ENCODE data around the gene UBE2E2. TPM values are rescaled to one million over a fixed set of nuclear protein-coding genes. Genes with fewer than 3 reads are reported as not detected.

The UBE2E2 gene
- polyA plus RNA-seq, 1 donor (not counting 4 experiments of a cell fraction or from before 2014, with no cell fraction given) = 63.2 TPM

DNA sequence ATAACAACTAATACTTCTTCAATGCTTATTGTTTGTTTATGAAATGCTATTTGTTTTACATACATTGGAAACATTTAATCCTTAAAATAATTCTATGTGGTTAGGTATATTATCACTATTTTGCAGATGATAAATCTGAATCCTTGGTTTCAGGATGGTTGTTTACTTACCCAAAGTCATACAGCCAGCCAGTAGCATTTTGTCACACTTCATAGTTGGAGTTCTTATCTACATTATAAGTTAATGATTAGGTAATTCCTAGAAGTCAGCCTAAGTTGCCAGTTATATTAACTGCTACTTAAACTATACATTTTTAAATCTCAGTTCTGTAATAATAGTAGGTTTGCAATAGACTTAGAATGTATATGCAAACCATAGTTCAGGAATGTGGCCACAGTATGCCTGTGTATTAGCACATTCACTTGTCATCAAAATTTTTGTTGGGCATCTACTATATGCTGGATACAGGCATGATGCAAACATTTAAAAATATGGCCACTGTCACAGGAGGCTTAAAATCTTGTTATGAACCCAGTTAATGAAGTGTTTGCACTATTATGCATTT, 187.9 kb downstream of the UBE2E2 start:
- TF ChIP-seq EZH2 (IDR thresholded peaks at IDR 0.05; ENCODE audit: low read length) = no peak
- TF ChIP-seq, protein P1, sequence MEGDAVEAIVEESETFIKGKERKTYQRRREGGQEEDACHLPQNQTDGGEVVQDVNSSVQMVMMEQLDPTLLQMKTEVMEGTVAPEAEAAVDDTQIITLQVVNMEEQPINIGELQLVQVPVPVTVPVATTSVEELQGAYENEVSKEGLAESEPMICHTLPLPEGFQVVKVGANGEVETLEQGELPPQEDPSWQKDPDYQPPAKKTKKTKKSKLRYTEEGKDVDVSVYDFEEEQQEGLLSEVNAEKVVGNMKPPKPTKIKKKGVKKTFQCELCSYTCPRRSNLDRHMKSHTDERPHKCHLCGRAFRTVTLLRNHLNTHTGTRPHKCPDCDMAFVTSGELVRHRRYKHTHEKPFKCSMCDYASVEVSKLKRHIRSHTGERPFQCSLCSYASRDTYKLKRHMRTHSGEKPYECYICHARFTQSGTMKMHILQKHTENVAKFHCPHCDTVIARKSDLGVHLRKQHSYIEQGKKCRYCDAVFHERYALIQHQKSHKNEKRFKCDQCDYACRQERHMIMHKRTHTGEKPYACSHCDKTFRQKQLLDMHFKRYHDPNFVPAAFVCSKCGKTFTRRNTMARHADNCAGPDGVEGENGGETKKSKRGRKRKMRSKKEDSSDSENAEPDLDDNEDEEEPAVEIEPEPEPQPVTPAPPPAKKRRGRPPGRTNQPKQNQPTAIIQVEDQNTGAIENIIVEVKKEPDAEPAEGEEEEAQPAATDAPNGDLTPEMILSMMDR (optimal IDR thresholded peaks at IDR 0.05 in 1 of 3, IDR thresholded peaks at IDR 0.05 in 1 of 3, conservative IDR thresholded peaks at IDR 0.05 in 1 of 3; ENCODE audit: extremely low read depth in 1 of 3, insufficient read depth in 2 of 3, low read length in 3 of 3) = no peak
- no peak overlapping the region for H3K4me2 ChIP-seq (ENCODE audit: control insufficient read depth, extremely low read depth, insufficient read depth, low read depth, low read length)
- no peaks in the 10 kb centered on the region for H3K27me3 ChIP-seq (ENCODE audit: control insufficient read depth, extremely low read depth, insufficient read depth, low read length)
- no peak overlapping the region for H3K9ac ChIP-seq (ENCODE audit: control insufficient read depth, extremely low read depth, insufficient read depth, low read length)
- H3K9me3 ChIP-seq (ENCODE audit: control insufficient read depth, low read depth, low read length) = no peaks in the 10 kb centered on the region
- FAIRE-seq (no peak), DNase-seq (ENCODE audit: low read depth, low spot score) (no peak)
- H3K27ac ChIP-seq (ENCODE audit: control insufficient read depth, insufficient read depth, low read length) = no peak overlapping the region
- H3K36me3 ChIP-seq (ENCODE audit: control insufficient read depth in 2 of 2, extremely low read depth in 1 of 2, insufficient read depth in 2 of 2, low read length in 2 of 2) = no peaks in the 10 kb centered on the region
- H4K20me1 ChIP-seq (ENCODE audit: control insufficient read depth, extremely low read depth, insufficient read depth, low read length) = no peaks in the 10 kb centered on the region
- H2AFZ ChIP-seq (ENCODE audit: control insufficient read depth, low read length) = no peak overlapping the region
- no peaks in the 10 kb centered on the region for H3K79me2 ChIP-seq (ENCODE audit: control insufficient read depth, insufficient read depth, low read length)
- no peak overlapping the region for H3K4me3 ChIP-seq (ENCODE audit: control insufficient read depth in 2 of 3, extremely low read depth in 1 of 3, insufficient read depth in 2 of 3, low read depth in 1 of 3, low read length in 3 of 3)
- no peaks in the 10 kb centered on the region for H3K4me1 ChIP-seq (ENCODE audit: control insufficient read depth, extremely low read depth, insufficient read depth, low read length)
- H3K9me1 ChIP-seq (ENCODE audit: control insufficient read depth, extremely low read depth, insufficient read depth, low read length) = no peaks in the 10 kb centered on the region
- dilution Hi-C loops (cut with MboI; ENCODE audit: extremely low pct_ligation_motif_present, low sequenced_read_pairs) = no loop called here

GRCh38 chr3:23395115-23395514, 192.0 kb downstream of the UBE2E2 start:
- Histone ChIP-seq H3K27ac (ENCODE audit: control insufficient read depth, insufficient read depth, low read length) (no peak overlapping the region), H3K79me2 (ENCODE audit: control insufficient read depth, insufficient read depth, low read length) (no peaks in the 10 kb centered on the region), H3K9me1 (ENCODE audit: control insufficient read depth, extremely low read depth, insufficient read depth, low read length) (no peaks in the 10 kb centered on the region), H3K4me3 (ENCODE audit: control insufficient read depth in 2 of 3, extremely low read depth in 1 of 3, insufficient read depth in 2 of 3, low read depth in 1 of 3, low read length in 3 of 3) (no peak overlapping the region), H3K9ac (ENCODE audit: control insufficient read depth, extremely low read depth, insufficient read depth, low read length) (no peak overlapping the region), H3K4me2 (ENCODE audit: control insufficient read depth, extremely low read depth, insufficient read depth, low read depth, low read length) (no peak overlapping the region), H4K20me1 (ENCODE audit: control insufficient read depth, extremely low read depth, insufficient read depth, low read length) (no peaks in the 10 kb centered on the region), H2AFZ (ENCODE audit: control insufficient read depth, low read length) (no peak overlapping the region), H3K4me1 (ENCODE audit: control insufficient read depth, extremely low read depth, insufficient read depth, low read length) (peaks cover 7% of the 10 kb centered on the region), H3K27me3 (ENCODE audit: control insufficient read depth, extremely low read depth, insufficient read depth, low read length) (no peaks in the 10 kb centered on the region), H3K9me3 (ENCODE audit: control insufficient read depth, low read depth, low read length) (no peaks in the 10 kb centered on the region), H3K36me3 (ENCODE audit: control insufficient read depth in 2 of 2, extremely low read depth in 1 of 2, insufficient read depth in 2 of 2, low read length in 2 of 2) (no peaks in the 10 kb centered on the region)
- TF ChIP-seq, protein P1 (optimal IDR thresholded peaks at IDR 0.05 in 1 of 3, IDR thresholded peaks at IDR 0.05 in 1 of 3, conservative IDR thresholded peaks at IDR 0.05 in 1 of 3; ENCODE audit: extremely low read depth in 1 of 3, insufficient read depth in 2 of 3, low read length in 3 of 3) = no peak
- no peak for TF ChIP-seq EZH2 (IDR thresholded peaks at IDR 0.05; ENCODE audit: low read length)
- no peak for DNase-seq (ENCODE audit: low read depth, low spot score)
- FAIRE-seq = no peak
- dilution Hi-C loops (cut with MboI; ENCODE audit: extremely low pct_ligation_motif_present, low sequenced_read_pairs) = no loop called here

Measured in keratinocyte (primary cell).